ENCODE data around the gene DSCAML1. TPM values are rescaled to one million over a fixed set of nuclear protein-coding genes. Genes with fewer than 3 reads are reported as not detected.
A peak's percentile ranks its signal among the peaks of the same experiment; 100 is the strongest.

DSCAML1 gene
- total RNA-seq, 1 experiment from 2014 or later: not detected

DNA sequence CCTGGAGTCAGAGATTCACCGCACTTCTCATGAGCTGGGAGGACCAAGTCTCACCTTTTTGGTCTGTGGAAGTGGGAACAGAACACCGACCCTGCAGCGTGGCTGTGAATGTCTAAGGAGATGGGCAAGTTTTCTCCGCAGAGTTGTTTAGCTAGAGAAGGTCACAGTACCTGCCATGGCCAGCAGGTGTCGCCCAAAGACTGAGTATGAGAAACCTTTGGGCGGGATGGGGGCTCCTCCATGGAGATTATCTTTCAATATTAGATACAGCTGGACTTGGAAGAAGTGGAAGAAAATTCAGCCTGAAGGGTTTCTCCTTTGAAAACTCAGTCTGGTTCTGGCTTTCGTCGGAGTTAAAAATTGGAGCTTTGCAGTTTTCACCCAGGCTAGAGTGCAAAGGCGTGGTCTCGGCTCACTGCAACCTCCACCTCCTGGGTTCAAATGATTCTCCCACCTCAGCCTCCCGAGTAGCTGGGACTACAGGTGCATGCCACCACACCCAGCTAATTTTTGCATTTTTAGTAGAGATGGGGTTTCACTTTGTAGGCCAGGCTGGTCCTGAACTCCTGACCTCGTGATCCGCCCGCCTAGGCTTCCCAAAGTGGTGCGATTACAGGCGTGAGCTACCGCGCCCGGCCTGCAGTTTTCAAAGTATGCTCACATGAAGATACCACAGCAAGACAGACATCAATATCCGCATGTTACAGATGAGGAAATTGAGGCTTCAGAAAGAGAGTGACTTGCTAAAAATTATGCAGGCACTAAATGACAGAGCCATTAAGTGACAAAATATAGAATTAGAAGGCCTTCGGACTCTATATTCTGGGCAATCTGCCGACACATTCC, 10.7 kb upstream of the DSCAML1 start:
- no peaks in the 10 kb centered on the region for H3K79me2 ChIP-seq (ENCODE audit: insufficient read depth, low read length)
- H3K4me3 ChIP-seq (replicated peaks in 1 of 2; ENCODE audit: low read depth in 1 of 2, low read length in 2 of 2): no peak overlapping the region
- ChIA-PET POLR2A (interaction anchor here (0.8 kb wide), 1 partner anchor 10 kb away, joined by 3 read pairs; no protein-coding TSS in a partner anchor), CTCF (interaction anchor here (0.6 to 3.2 kb wide), 19 partner anchors 10 to 483 kb away, joined by 3 to 90 read pairs (median 4); no protein-coding TSS in a partner anchor), RAD21 (ENCODE audit: low non-redundant PET in 1 of 2, low total read pairs in 2 of 2, uncharacterized antibody in 2 of 2, unreplicated experiment in 2 of 2) (interaction anchor here (0.8 to 1.2 kb wide), 7 partner anchors 10 to 382 kb away, joined by 3 to 6 read pairs (median 4); no protein-coding TSS in a partner anchor)
- no peak overlapping the region for H2AFZ ChIP-seq (ENCODE audit: low read depth, low read length, poor library complexity, severe bottlenecking)
- peak overlapping the region; percentile 36 for H3K4me2 ChIP-seq (ENCODE audit: low read length)
- H3K9me3 ChIP-seq (ENCODE audit: control insufficient read depth in 1 of 2, insufficient read depth in 1 of 2, low read depth in 1 of 2, low read length in 2 of 2): no peaks in the 10 kb centered on the region
- no peak overlapping the region for H3K27ac ChIP-seq (ENCODE audit: low read depth, low read length)
- ATAC-seq: peak; percentile 63
- BruUV-seq (replicated peaks): no TSS peak
- H3K27me3 ChIP-seq (ENCODE audit: insufficient read depth, low read length): no peaks in the 10 kb centered on the region
- H4K20me1 ChIP-seq (ENCODE audit: insufficient read depth): no peaks in the 10 kb centered on the region
- DNase-seq (ENCODE audit: low read depth, low spot score): peak; percentile 38
- no peaks in the 10 kb centered on the region for H3K36me3 ChIP-seq (ENCODE audit: control insufficient read depth in 1 of 2, insufficient read depth in 2 of 2, low read length in 2 of 2)
- H3K9me2 ChIP-seq (ENCODE audit: insufficient read depth): no peaks in the 10 kb centered on the region
- H3K4me1 ChIP-seq (ENCODE audit: control insufficient read depth in 1 of 2, insufficient read depth in 2 of 2, low read length in 2 of 2): peaks cover 6 to 13% of the 10 kb centered on the region in 2 experiments; a peak in 3 of 4 replicates
- TF ChIP-seq EZH2 (IDR thresholded peaks at IDR 0.05) (no peak), ZFX (IDR thresholded peaks at IDR 0.05) (no peak), RAD21 (IDR thresholded peaks at IDR 0.05; ENCODE audit: low read depth) (peak; percentile 88)
- TF ChIP-seq, protein P1, sequence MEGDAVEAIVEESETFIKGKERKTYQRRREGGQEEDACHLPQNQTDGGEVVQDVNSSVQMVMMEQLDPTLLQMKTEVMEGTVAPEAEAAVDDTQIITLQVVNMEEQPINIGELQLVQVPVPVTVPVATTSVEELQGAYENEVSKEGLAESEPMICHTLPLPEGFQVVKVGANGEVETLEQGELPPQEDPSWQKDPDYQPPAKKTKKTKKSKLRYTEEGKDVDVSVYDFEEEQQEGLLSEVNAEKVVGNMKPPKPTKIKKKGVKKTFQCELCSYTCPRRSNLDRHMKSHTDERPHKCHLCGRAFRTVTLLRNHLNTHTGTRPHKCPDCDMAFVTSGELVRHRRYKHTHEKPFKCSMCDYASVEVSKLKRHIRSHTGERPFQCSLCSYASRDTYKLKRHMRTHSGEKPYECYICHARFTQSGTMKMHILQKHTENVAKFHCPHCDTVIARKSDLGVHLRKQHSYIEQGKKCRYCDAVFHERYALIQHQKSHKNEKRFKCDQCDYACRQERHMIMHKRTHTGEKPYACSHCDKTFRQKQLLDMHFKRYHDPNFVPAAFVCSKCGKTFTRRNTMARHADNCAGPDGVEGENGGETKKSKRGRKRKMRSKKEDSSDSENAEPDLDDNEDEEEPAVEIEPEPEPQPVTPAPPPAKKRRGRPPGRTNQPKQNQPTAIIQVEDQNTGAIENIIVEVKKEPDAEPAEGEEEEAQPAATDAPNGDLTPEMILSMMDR (IDR thresholded peaks at IDR 0.05 in 2 of 3, conservative IDR thresholded peaks at IDR 0.05 in 1 of 3; ENCODE audit: borderline replicate concordance in 1 of 3, insufficient read depth in 1 of 3, low read depth in 2 of 3, low read length in 2 of 3): peak; percentile 79 to 93 (median 93)
- no peak overlapping the region for H3K9ac ChIP-seq (ENCODE audit: low read length)
- intact Hi-C loops (cut with micrococcal nuclease): loop anchor here (1.0 to 5.0 kb wide), 5 partner anchors 246 to 480 kb away; no protein-coding TSS in a partner anchor

DNA sequence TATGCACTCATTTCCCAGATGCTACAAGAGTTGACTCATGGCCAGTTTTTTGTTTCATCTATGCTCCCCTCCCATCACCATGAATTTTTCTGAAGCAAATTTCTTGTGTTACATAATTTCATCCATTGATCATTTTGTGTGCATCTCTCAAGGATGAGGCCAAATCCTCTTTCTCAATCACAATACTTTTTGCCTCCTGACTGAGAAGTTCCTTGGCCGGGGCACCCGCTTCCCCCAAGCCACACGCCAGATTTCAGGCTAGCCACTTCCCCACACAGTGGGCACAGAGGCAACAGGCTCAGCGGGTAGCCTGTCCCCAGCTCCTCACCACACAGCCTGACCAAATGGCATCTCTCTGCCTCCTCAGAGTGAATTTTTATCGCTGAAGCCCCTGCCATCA, 9.8 kb upstream of the DSCAML1 start:
- H3K27me3 ChIP-seq (ENCODE audit: insufficient read depth, low read length): no peaks in the 10 kb centered on the region
- CTCF ChIA-PET: interaction anchor here (0.6 to 3.2 kb wide), 16 partner anchors 10 to 484 kb away, joined by 3 to 90 read pairs (median 4); no protein-coding TSS in a partner anchor
- no peak overlapping the region for H3K4me3 ChIP-seq (replicated peaks in 1 of 2; ENCODE audit: low read depth in 1 of 2, low read length in 2 of 2)
- H2AFZ ChIP-seq (ENCODE audit: low read depth, low read length, poor library complexity, severe bottlenecking): no peak overlapping the region
- intact Hi-C loops (cut with micrococcal nuclease): loop anchor here (1.0 to 5.0 kb wide), 3 partner anchors 246 to 480 kb away; no protein-coding TSS in a partner anchor
- DNase-seq (ENCODE audit: low read depth, low spot score) (no peak), ATAC-seq (no peak)
- peaks cover 6 to 13% of the 10 kb centered on the region in 2 experiments; a peak in 3 of 4 replicates for H3K4me1 ChIP-seq (ENCODE audit: control insufficient read depth in 1 of 2, insufficient read depth in 2 of 2, low read length in 2 of 2)
- no peaks in the 10 kb centered on the region for H3K9me2 ChIP-seq (ENCODE audit: insufficient read depth)
- POLR2A ChIA-PET: no interaction called here
- no peaks in the 10 kb centered on the region for H3K36me3 ChIP-seq (ENCODE audit: control insufficient read depth in 1 of 2, insufficient read depth in 2 of 2, low read length in 2 of 2)
- no peaks in the 10 kb centered on the region for H3K9me3 ChIP-seq (ENCODE audit: control insufficient read depth in 1 of 2, insufficient read depth in 1 of 2, low read depth in 1 of 2, low read length in 2 of 2)
- no peaks in the 10 kb centered on the region for H4K20me1 ChIP-seq (ENCODE audit: insufficient read depth)
- RAD21 ChIA-PET (ENCODE audit: low non-redundant PET in 1 of 2, low total read pairs in 2 of 2, uncharacterized antibody in 2 of 2, unreplicated experiment in 2 of 2): interaction anchor here (1.0 to 1.2 kb wide), 4 partner anchors 11 to 381 kb away, joined by 4 to 6 read pairs (median 4); no protein-coding TSS in a partner anchor
- H3K79me2 ChIP-seq (ENCODE audit: insufficient read depth, low read length): no peaks in the 10 kb centered on the region
- BruUV-seq (replicated peaks): no TSS peak
- no peak overlapping the region for H3K27ac ChIP-seq (ENCODE audit: low read depth, low read length)
- no peak overlapping the region for H3K4me2 ChIP-seq (ENCODE audit: low read length)
- no peak overlapping the region for H3K9ac ChIP-seq (ENCODE audit: low read length)
- TF ChIP-seq, protein P2, sequence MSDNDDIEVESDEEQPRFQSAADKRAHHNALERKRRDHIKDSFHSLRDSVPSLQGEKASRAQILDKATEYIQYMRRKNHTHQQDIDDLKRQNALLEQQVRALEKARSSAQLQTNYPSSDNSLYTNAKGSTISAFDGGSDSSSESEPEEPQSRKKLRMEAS (IDR thresholded peaks at IDR 0.05): no peak
- TF ChIP-seq, protein P3, sequence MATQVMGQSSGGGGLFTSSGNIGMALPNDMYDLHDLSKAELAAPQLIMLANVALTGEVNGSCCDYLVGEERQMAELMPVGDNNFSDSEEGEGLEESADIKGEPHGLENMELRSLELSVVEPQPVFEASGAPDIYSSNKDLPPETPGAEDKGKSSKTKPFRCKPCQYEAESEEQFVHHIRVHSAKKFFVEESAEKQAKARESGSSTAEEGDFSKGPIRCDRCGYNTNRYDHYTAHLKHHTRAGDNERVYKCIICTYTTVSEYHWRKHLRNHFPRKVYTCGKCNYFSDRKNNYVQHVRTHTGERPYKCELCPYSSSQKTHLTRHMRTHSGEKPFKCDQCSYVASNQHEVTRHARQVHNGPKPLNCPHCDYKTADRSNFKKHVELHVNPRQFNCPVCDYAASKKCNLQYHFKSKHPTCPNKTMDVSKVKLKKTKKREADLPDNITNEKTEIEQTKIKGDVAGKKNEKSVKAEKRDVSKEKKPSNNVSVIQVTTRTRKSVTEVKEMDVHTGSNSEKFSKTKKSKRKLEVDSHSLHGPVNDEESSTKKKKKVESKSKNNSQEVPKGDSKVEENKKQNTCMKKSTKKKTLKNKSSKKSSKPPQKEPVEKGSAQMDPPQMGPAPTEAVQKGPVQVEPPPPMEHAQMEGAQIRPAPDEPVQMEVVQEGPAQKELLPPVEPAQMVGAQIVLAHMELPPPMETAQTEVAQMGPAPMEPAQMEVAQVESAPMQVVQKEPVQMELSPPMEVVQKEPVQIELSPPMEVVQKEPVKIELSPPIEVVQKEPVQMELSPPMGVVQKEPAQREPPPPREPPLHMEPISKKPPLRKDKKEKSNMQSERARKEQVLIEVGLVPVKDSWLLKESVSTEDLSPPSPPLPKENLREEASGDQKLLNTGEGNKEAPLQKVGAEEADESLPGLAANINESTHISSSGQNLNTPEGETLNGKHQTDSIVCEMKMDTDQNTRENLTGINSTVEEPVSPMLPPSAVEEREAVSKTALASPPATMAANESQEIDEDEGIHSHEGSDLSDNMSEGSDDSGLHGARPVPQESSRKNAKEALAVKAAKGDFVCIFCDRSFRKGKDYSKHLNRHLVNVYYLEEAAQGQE (IDR thresholded peaks at IDR 0.05; ENCODE audit: low read depth): no peak
- no peak for TF ChIP-seq YY1 (IDR thresholded peaks at IDR 0.05; ENCODE audit: extremely low read depth, insufficient replicate concordance, low read depth, low read length)
- TF ChIP-seq, protein P1 (IDR thresholded peaks at IDR 0.05 in 2 of 3, conservative IDR thresholded peaks at IDR 0.05 in 1 of 3; ENCODE audit: borderline replicate concordance in 1 of 3, insufficient read depth in 1 of 3, low read depth in 2 of 3, low read length in 2 of 3): no peak

Measured in HCT116 (cell line).